ENCODE results near the gene SEMA6B. TPM values are rescaled to one million over a fixed set of nuclear protein-coding genes. Genes with fewer than 3 reads are reported as not detected.

SEMA6B gene
- total and polyA plus RNA-seq, 2 donors (not counting 3 experiments of a cell fraction or from before 2014, with no cell fraction given) = 97.8 to 176 TPM

GRCh38 chr19:4570916-4571304 lies 11.4 kb upstream of the SEMA6B start:
- Histone ChIP-seq H3K27ac (ENCODE audit: insufficient read depth, low read depth, low read length) (no peak overlapping the region), H3K27me3 (ENCODE audit: control insufficient read depth in 2 of 2, insufficient read depth in 2 of 2, low read length in 2 of 2) (no peaks in the 10 kb centered on the region), H3K79me2 (ENCODE audit: control insufficient read depth, insufficient read depth, low read length) (peaks cover 3% of the 10 kb centered on the region), H3K9ac (replicated peaks; ENCODE audit: extremely low read depth, insufficient read depth, low read length) (no peak overlapping the region), H2AFZ (ENCODE audit: low read depth, low read length) (no peak overlapping the region), H3K4me1 (ENCODE audit: control insufficient read depth, extremely low read depth, insufficient read depth, low read length) (peaks cover 28% of the 10 kb centered on the region), H3K9me1 (replicated peaks; ENCODE audit: control insufficient read depth, extremely low read depth, insufficient read depth, low read length) (no peaks in the 10 kb centered on the region), H4K20me1 (replicated peaks; ENCODE audit: control insufficient read depth, extremely low read depth, insufficient read depth, low read length) (no peaks in the 10 kb centered on the region), H3K36me3 (ENCODE audit: control insufficient read depth in 2 of 2, extremely low read depth in 1 of 2, insufficient read depth in 2 of 2, low read length in 2 of 2) (peaks cover 0 to 3% of the 10 kb centered on the region in 2 experiments), H3K4me2 (ENCODE audit: insufficient read depth, low read length) (no peak overlapping the region), H3K4me3 (replicated peaks in 1 of 3; ENCODE audit: insufficient read depth in 1 of 3, low read depth in 1 of 3, low read length in 3 of 3) (no peak overlapping the region), H3K9me3 (replicated peaks; ENCODE audit: control insufficient read depth, insufficient read depth, low read length) (no peaks in the 10 kb centered on the region)
- ChIA-PET CTCF (interaction anchor here (1.0 to 7.1 kb wide), 5 partner anchors 11 to 66 kb away, joined by 3 to 66 read pairs (median 30); partner anchors contain the start of gene SEMA6B), POLR2A (no interaction called here)
- BruUV-seq (replicated peaks) = no TSS peak
- FAIRE-seq (peak; percentile 65), DNase-seq (ENCODE audit: low read depth, low spot score) (no peak)
- intact Hi-C loops (cut with micrococcal nuclease) = no loop called here
- dilution Hi-C loops (cut with MboI; ENCODE audit: extremely low pct_ligation_motif_present, low sequenced_read_pairs) = no loop called here
- TF ChIP-seq GATA2 (IDR thresholded peaks at IDR 0.05; ENCODE audit: insufficient read depth, insufficient read length, low read depth, low read length) = no peak
- no peak for TF ChIP-seq POLR2AphosphoS5 (IDR thresholded peaks at IDR 0.05; ENCODE audit: insufficient read depth, low read depth, low read length)
- TF ChIP-seq CTCF (IDR thresholded peaks at IDR 0.05; ENCODE audit: extremely low read depth in 1 of 2, insufficient read depth in 1 of 2, low read depth in 1 of 2, low read length in 2 of 2) = no peak
- TF ChIP-seq MYC (IDR thresholded peaks at IDR 0.05; ENCODE audit: low read depth, low read length) = no peak
- no peak for TF ChIP-seq MAX (IDR thresholded peaks at IDR 0.05; ENCODE audit: insufficient read depth, insufficient read length)
- TF ChIP-seq EZH2 (IDR thresholded peaks at IDR 0.05; ENCODE audit: borderline replicate concordance, low read depth, low read length, severe bottlenecking) = no peak
- TF ChIP-seq POLR2A (IDR thresholded peaks at IDR 0.05; ENCODE audit: low read depth, low read length) = no peak
- TF ChIP-seq FOS (IDR thresholded peaks at IDR 0.05; ENCODE audit: borderline replicate concordance, insufficient read depth, low read length) = no peak
- TF ChIP-seq JUN (IDR thresholded peaks at IDR 0.05; ENCODE audit: borderline replicate concordance, insufficient read depth, insufficient read length, low read depth) = no peak

Measured in endothelial cell of umbilical vein (primary cell).